Omental fat pad (tissue), 4 donors: ENCODE results near the gene LTK. TPM values are rescaled to one million over a fixed set of nuclear protein-coding genes. Genes with fewer than 3 reads are reported as not detected.

Experiments used
- ATAC-seq: fragments of 150-250 bp; one replicate; pipeline ENCODE4 v1.9.1; 2016; ENCODE audit warnings: mild to moderate bottlenecking, moderate library complexity; ENCODE audit not compliant: low FRiP score
- DNase-seq: peaks from one replicate; pipeline ENCODE4 v3.0.0-alpha.2; 2019; ENCODE audit warnings: low spot score
- CTCF ChIP-seq, 3 donors: fragments of 450-650 bp; IDR thresholded peaks; one replicate each; pipeline ENCODE4 v1.5.1; 2016 to 2017; ENCODE audit warnings: antibody characterized with exemption in 3 of 3, mild to moderate bottlenecking in 3 of 3, moderate library complexity in 2 of 3
- total RNA-seq, 4 donors: library from RNA; depleted of rRNA; stranded (reverse); fragments of >200 nt; gene quantifications; one replicate each; pipeline ENCODE4 v1.1.0, GENCODE V29; 2016

The LTK gene
- total RNA-seq, 4 donors from 2014 or later: 0.19 to 1.3 (median 0.84) TPM; not detected in 1

GRCh38 chr15:41493205-41493901 is 20.3 kb downstream of the LTK start, which contains the start of gene ITPKA:
TSS of gene ITPKA (plus strand) at chr15:41493874. CDS start at chr15:41493928, 54 bp downstream.
- ATAC-seq (peak; percentile 87), DNase-seq (peak; percentile 60)
- TF ChIP-seq CTCF (IDR thresholded peaks at IDR 0.05): no peak

- no peak for TF ChIP-seq CTCF (IDR thresholded peaks at IDR 0.05)
- no peak for DNase-seq
- ATAC-seq: no peak
Observed at GRCh38 chr15:41492597-41493204, 20.9 kb downstream of the LTK start.

DNA sequence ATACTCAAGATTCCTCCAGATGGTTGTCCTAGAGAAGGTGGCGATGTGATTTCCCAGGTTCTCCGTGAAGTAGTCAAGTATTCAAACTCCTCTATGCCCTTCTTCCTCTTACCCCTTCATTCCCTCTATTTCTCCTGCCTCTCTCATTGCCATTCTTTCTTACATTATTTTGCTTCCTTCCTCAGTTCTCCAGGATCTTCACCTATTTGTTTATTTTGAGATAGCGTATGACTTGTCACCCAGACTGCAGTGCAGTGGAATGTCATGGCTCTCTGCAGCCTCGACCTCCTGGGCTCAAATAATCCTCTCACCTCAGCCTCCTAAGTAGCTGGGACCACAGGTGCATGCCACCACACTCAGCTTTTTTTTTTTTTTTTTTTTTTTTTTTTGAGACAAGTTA is 21.7 kb downstream of the LTK start:
- no peak for TF ChIP-seq CTCF (IDR thresholded peaks at IDR 0.05)
- ATAC-seq: no peak
- DNase-seq: no peak

GRCh38 chr15:41490355-41490754 is 23.3 kb downstream of the LTK start:
- DNase-seq: no peak
- TF ChIP-seq CTCF (IDR thresholded peaks at IDR 0.05): no peak
- no peak for ATAC-seq

GRCh38 chr15:41489641-41490040 is 24.0 kb downstream of the LTK start:
- ATAC-seq (no peak), DNase-seq (no peak)
- TF ChIP-seq CTCF (IDR thresholded peaks at IDR 0.05): no peak

DNA sequence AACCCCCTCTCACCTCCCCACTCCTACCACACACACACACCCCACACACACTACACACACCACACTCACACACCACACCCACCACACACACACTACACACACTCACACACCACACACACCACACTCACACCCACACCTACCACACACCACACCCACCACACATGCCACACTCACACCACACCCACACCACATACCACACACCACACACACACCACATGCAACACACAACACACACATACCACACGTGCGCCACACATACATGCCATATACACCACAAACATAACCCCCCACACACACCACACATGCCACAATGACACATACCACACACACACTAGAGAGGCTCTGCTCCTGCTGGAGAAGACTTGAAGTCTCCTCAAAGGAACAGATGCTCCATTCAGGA is 25.8 kb downstream of the LTK start:
- DNase-seq (no peak), ATAC-seq (no peak)
- no peak for TF ChIP-seq CTCF (IDR thresholded peaks at IDR 0.05)

DNA sequence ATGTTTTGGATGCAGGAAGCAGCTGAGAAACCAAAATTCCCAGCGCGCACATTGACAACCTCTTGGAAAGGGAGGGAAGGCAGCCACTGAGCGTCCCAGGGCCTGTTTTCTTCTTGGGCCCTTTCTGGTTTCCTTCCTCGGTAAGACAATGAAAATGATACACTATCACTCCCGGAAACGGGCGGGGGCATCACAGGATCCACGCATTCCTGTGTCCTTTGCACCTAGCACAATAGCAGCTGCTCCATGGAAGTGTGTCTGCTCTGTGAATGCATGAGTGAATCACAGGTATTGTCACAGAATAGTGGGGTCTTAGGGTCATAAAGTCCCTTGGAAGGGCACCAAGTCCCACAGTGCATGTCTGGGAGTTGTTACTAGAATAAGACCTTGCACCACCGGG is 26.2 kb downstream of the LTK start:
- no peak for TF ChIP-seq CTCF (IDR thresholded peaks at IDR 0.05)
- DNase-seq: no peak
- no peak for ATAC-seq
